H1 (cell line): Measurements from ENCODE around the gene PLCB1. TPM values are rescaled to one million over a fixed set of nuclear protein-coding genes. Genes with fewer than 3 reads are reported as not detected.

Source experiments
- CTCF ChIA-PET: fragments of 300-600 bp; sonication (Branson Sonifier 250); formaldehyde crosslinking; loops from one replicate; lab custom pipeline; 2021; ENCODE audit not compliant: partially characterized antibody; lab: Charles Lee
- POLR2A ChIA-PET: fragments of 300-600 bp; sonication (Branson Sonifier 250); formaldehyde crosslinking; loops from one replicate; lab custom pipeline; 2021; ENCODE audit warnings: inconsistent platforms; ENCODE audit not compliant: partially characterized antibody; lab: Charles Lee
- DNase-seq, 2 experiments: peaks; one replicate each; pipeline versions ENCODE4 v3.0.0 to v3.0.0-alpha.2; 2010 to 2022; ENCODE audit warnings: low spot score in 2 of 2, low read depth in 1 of 2, mixed read lengths in 1 of 2
- FAIRE-seq: peaks from 2 replicates; lab custom pipeline; 2011; peaks lifted over from hg19 to GRCh38; lab: Jason Lieb, UNC
- H2AFZ ChIP-seq: 2 replicates; pipeline ENCODE4 v1.8.1; 2012; ENCODE audit warnings: low read length, inconsistent platforms
- H2AK5ac ChIP-seq: 2 replicates; pipeline ENCODE4 v1.6.1; 2013; ENCODE audit warnings: low read depth, low read length
- H2BK120ac ChIP-seq: replicated peaks from 2 replicates; pipeline ENCODE3; 2013; ENCODE audit warnings: low read depth, low read length, inconsistent platforms
- H2BK12ac ChIP-seq: 2 replicates; pipeline ENCODE4 v1.6.1; 2013; ENCODE audit warnings: low read depth, low read length
- H2BK15ac ChIP-seq: 2 replicates; pipeline ENCODE4 v1.6.1; 2013; ENCODE audit warnings: low read length
- H2BK20ac ChIP-seq: 2 replicates; pipeline ENCODE4 v1.6.1; 2013; ENCODE audit warnings: low read length
- H2BK5ac ChIP-seq: 2 replicates; pipeline ENCODE4 v1.6.1; 2013; ENCODE audit warnings: low read depth, low read length
- H3K14ac ChIP-seq: 2 replicates; pipeline ENCODE4 v1.6.1; 2013; ENCODE audit warnings: inconsistent platforms; ENCODE audit not compliant: insufficient read length
- H3K18ac ChIP-seq: 2 replicates; pipeline ENCODE4 v1.6.1; 2013; ENCODE audit warnings: low read length; ENCODE audit errors: extremely low read depth
- H3K23ac ChIP-seq: 2 replicates; pipeline ENCODE4 v1.6.1; 2013; ENCODE audit warnings: inconsistent platforms; ENCODE audit not compliant: insufficient read length
- H3K23me2 ChIP-seq: 2 replicates; pipeline ENCODE4 v1.6.1; 2013; ENCODE audit warnings: low read depth, low read length
- H3K27ac ChIP-seq: 2 replicates; pipeline ENCODE4 v1.6.1; 2011; ENCODE audit warnings: low read depth, low read length, inconsistent platforms
- H3K27me3 ChIP-seq, 4 experiments: replicated peaks in 1 of 4; 1 replicate in 1 of 4; 2 replicates in 3 of 4; pipeline versions ENCODE4 v1.6.1 to v1.8.1; 2011 to 2013; ENCODE audit warnings: low read length in 3 of 4, mild to moderate bottlenecking in 3 of 4, inconsistent platforms in 2 of 4, mixed read lengths in 2 of 4, moderate library complexity in 1 of 4; ENCODE audit not compliant: control insufficient read depth in 3 of 4, insufficient read depth in 3 of 4; ENCODE audit errors: extremely low read depth in 1 of 4
- H3K36me3 ChIP-seq, 4 experiments: 2 replicates each; pipeline versions ENCODE4 v1.6.1 to v1.8.1; 2011 to 2013; ENCODE audit warnings: mild to moderate bottlenecking in 4 of 4, low read length in 3 of 4, moderate library complexity in 2 of 4, control low read depth in 1 of 4, inconsistent platforms in 1 of 4; ENCODE audit not compliant: insufficient read depth in 4 of 4, control insufficient read depth in 2 of 4
- H3K4ac ChIP-seq: replicated peaks from 2 replicates; pipeline ENCODE3; 2013; ENCODE audit warnings: low read length, low read depth, mixed read lengths, inconsistent platforms; ENCODE audit not compliant: insufficient read length
- H3K4me1 ChIP-seq, 4 experiments: replicated peaks in 1 of 4; 1 replicate in 1 of 4; 2 replicates in 3 of 4; pipeline versions ENCODE4 v1.6.1 to v1.8.1; 2011 to 2013; ENCODE audit warnings: low read length in 3 of 4, inconsistent platforms in 2 of 4, mixed read lengths in 1 of 4; ENCODE audit not compliant: insufficient read depth in 4 of 4, control insufficient read depth in 3 of 4
- H3K4me2 ChIP-seq, 2 experiments: 2 replicates each; pipeline versions ENCODE4 v1.6.1 to v1.8.1; 2011 to 2013; ENCODE audit warnings: low read depth in 2 of 2, low read length in 2 of 2, control low read depth in 1 of 2, inconsistent platforms in 1 of 2, mild to moderate bottlenecking in 1 of 2; ENCODE audit not compliant: insufficient read depth in 1 of 2
- H3K4me3 ChIP-seq, 4 experiments: fragments of 200-600, 300-600 bp in 1 of 4; sonication (generic), shearing (Covaris generic), sonication (Bioruptor Twin) in 1 of 4; 2 replicates each; pipeline versions ENCODE4 v1.5.1 to v1.8.1; 2011 to 2016; ENCODE audit warnings: low read length in 4 of 4, low read depth in 3 of 4, control low read depth in 2 of 4, inconsistent platforms in 2 of 4, mild to moderate bottlenecking in 2 of 4, mixed read lengths in 1 of 4, moderate library complexity in 1 of 4; ENCODE audit not compliant: insufficient read depth in 2 of 4; ENCODE audit errors: extremely low read depth in 1 of 4
- H3K56ac ChIP-seq: replicated peaks from 2 replicates; pipeline ENCODE3; 2013; ENCODE audit warnings: low read depth, mild to moderate bottlenecking, mixed read lengths, low read length, inconsistent platforms; ENCODE audit not compliant: insufficient read length
- H3K79me1 ChIP-seq: 2 replicates; pipeline ENCODE4 v1.6.1; 2013; ENCODE audit warnings: low read depth, low read length, control low read depth
- H3K79me2 ChIP-seq, 2 experiments: 2 replicates each; pipeline versions ENCODE4 v1.6.1 to v1.8.1; 2012 to 2013; ENCODE audit warnings: low read length in 2 of 2, mild to moderate bottlenecking in 2 of 2, inconsistent platforms in 1 of 2; ENCODE audit not compliant: insufficient read depth in 2 of 2, control insufficient read depth in 1 of 2
- H3K9ac ChIP-seq, 4 experiments: replicated peaks in 1 of 4; 1 replicate in 1 of 4; 2 replicates in 3 of 4; pipeline versions ENCODE4 v1.6.1 to v1.8.1; 2011 to 2013; ENCODE audit warnings: low read depth in 3 of 4, low read length in 3 of 4, control low read depth in 2 of 4, mild to moderate bottlenecking in 2 of 4, moderate library complexity in 2 of 4, inconsistent platforms in 1 of 4; ENCODE audit errors: extremely low read depth in 1 of 4
- H3K9me3 ChIP-seq, 2 experiments: 2 replicates each; pipeline versions ENCODE4 v1.6.1 to v1.8.1; 2012 to 2013; ENCODE audit warnings: mild to moderate bottlenecking in 2 of 2, moderate library complexity in 2 of 2, control low read depth in 1 of 2, inconsistent platforms in 1 of 2, low read depth in 1 of 2, low read length in 1 of 2, mixed read lengths in 1 of 2; ENCODE audit not compliant: insufficient read depth in 2 of 2
- H4K20me1 ChIP-seq, 2 experiments: replicated peaks in 1 of 2; 2 replicates each; pipeline versions ENCODE3 to v1.8.1; 2011 to 2013; ENCODE audit warnings: inconsistent platforms in 2 of 2, low read length in 2 of 2, mild to moderate bottlenecking in 1 of 2; ENCODE audit not compliant: insufficient read depth in 2 of 2, control insufficient read depth in 1 of 2
- H4K5ac ChIP-seq: 2 replicates; pipeline ENCODE4 v1.6.1; 2013; ENCODE audit warnings: low read length, low read depth, mixed read lengths, inconsistent platforms; ENCODE audit not compliant: insufficient read length
- H4K8ac ChIP-seq: 2 replicates; pipeline ENCODE4 v1.8.0; 2013; ENCODE audit warnings: mild to moderate bottlenecking, moderate library complexity, low read length, inconsistent platforms; ENCODE audit not compliant: insufficient read depth; ENCODE audit errors: extremely low read depth
- H4K91ac ChIP-seq: replicated peaks from 2 replicates; pipeline ENCODE3; 2013; ENCODE audit warnings: low read length, mixed read lengths, inconsistent platforms; ENCODE audit not compliant: insufficient read length
- EGR1 ChIP-seq: IDR thresholded peaks from 2 replicates; pipeline ENCODE4 v1.6.1; 2011; ENCODE audit warnings: low read depth, low read length, borderline replicate concordance
- JUND ChIP-seq: IDR thresholded peaks from 2 replicates; pipeline ENCODE4 v1.6.1; 2011; ENCODE audit warnings: mild to moderate bottlenecking, improper control_type of control experiment, low read length
- PHF8 ChIP-seq: fragments of 200-600 bp; sonication (generic); conservative IDR thresholded peaks from 2 replicates; pipeline ENCODE4 v1.7.1; 2012; ENCODE audit warnings: low read depth, mild to moderate bottlenecking, inconsistent platforms, low read length, moderate library complexity
- POLR2A ChIP-seq, 2 experiments: IDR thresholded peaks; 1 replicate in 1 of 2; 2 replicates in 1 of 2; pipeline ENCODE4 v1.6.1; 2011; ENCODE audit warnings: low read depth in 2 of 2, low read length in 2 of 2, mild to moderate bottlenecking in 2 of 2; ENCODE audit errors: control extremely low read depth in 1 of 2
- SAP30 ChIP-seq: fragments of 300-600 bp; sonication (generic); IDR thresholded peaks from 2 replicates; pipeline ENCODE4 v1.7.1; 2012; ENCODE audit warnings: low read length, moderate library complexity, mild to moderate bottlenecking, inconsistent platforms; ENCODE audit not compliant: insufficient read depth, insufficient replicate concordance
- SRF ChIP-seq: IDR thresholded peaks from 2 replicates; pipeline ENCODE4 v1.6.1; 2011; ENCODE audit warnings: mild to moderate bottlenecking, low read depth, low read length, moderate library complexity
- TAF7 ChIP-seq: optimal IDR thresholded peaks from 2 replicates; pipeline ENCODE3; 2011; ENCODE audit warnings: low read depth, mild to moderate bottlenecking, inconsistent platforms, low read length, moderate library complexity, borderline replicate concordance
- YY1 ChIP-seq: IDR thresholded peaks from 2 replicates; pipeline ENCODE4 v1.6.1; 2011; ENCODE audit warnings: low read depth, mild to moderate bottlenecking, low read length
- ZNF274 ChIP-seq: IDR thresholded peaks from 2 replicates; pipeline ENCODE4 v1.7.0; 2012; ENCODE audit warnings: low read length, borderline replicate concordance; ENCODE audit errors: extremely low read depth
- WGBS, 2 experiments: shearing (Covaris generic) in 1 of 2; methylation state at CpG; one replicate each; pipeline versions ENCODE4 v1.1.6 to v1.1.7; 2013 to 2015; ENCODE audit warnings: low lambda C conversion rate in 2 of 2, mixed read lengths in 2 of 2, inconsistent platforms in 1 of 2, low coverage in 1 of 2, missing lambda C conversion rate in 1 of 2; ENCODE audit not compliant: insufficient replicate concordance in 2 of 2, insufficient coverage in 1 of 2, insufficient read length in 1 of 2; ENCODE audit errors: extremely low coverage in 1 of 2, missing lambda C conversion rate in 1 of 2; 5-methylcytosine and 5-hydroxymethylcytosine counted together
- polyA plus RNA-seq, 7 experiments: library from polyadenylated mRNA; depleted of rRNA in 3 of 7; stranded (reverse) in 5 of 7; unstranded in 2 of 7; fragments of >200 nt in 5 of 7; fragments of 200-250 nt in 2 of 7; gene quantifications; 1 replicate in 5 of 7; 2 replicates in 1 of 7; 4 replicates in 1 of 7; pipeline versions ENCODE4 v1.2.1 to v1.2.3, GENCODE V29; 2011 to 2013; ENCODE audit warnings: missing spikeins in 2 of 7, mixed read lengths in 2 of 7
- total RNA-seq: library from RNA; stranded (reverse); fragmentation: NEBNext Ultra II Directional; extraction: Animal tissue kit (Norgen Biotek cat#: 25700); gene quantifications from 2 replicates; pipeline ENCODE4 v1.2.1, GENCODE V29; 2021
- TF ChIP-seq, protein P1 (sequence below): IDR thresholded peaks from 2 replicates; pipeline ENCODE4 v1.6.1; 2012; ENCODE audit warnings: low read length, inconsistent platforms
- TF ChIP-seq, protein P2 (sequence below): IDR thresholded peaks from 2 replicates; pipeline ENCODE4 v1.6.1; 2012; ENCODE audit warnings: inconsistent platforms

PLCB1 gene
- total and polyA plus RNA-seq, 2 of the 8 experiments (the other 6 are each of a cell fraction or from before 2014, with no cell fraction given): 2.6 to 9.1 TPM

GRCh38 chr20:8706961-8707700 lies 575.1 kb downstream of the PLCB1 start:
- Histone ChIP-seq H4K20me1 (no peaks in the 10 kb centered on the region), H4K5ac (no peak overlapping the region), H3K4me3 (no peak overlapping the region), H3K23ac (no peak overlapping the region), H3K9me3 (no peaks in the 10 kb centered on the region), H3K79me1 (no peaks in the 10 kb centered on the region), H3K23me2 (no peaks in the 10 kb centered on the region), H2BK20ac (no peak overlapping the region), H2AK5ac (no peak overlapping the region), H2BK5ac (no peak overlapping the region), H2BK12ac (no peak overlapping the region), H3K27ac (no peak overlapping the region), H3K4me1 (no peaks in the 10 kb centered on the region), H3K9ac (no peak overlapping the region), H3K79me2 (no peaks in the 10 kb centered on the region), H2BK120ac (no peak overlapping the region), H3K27me3 (no peaks in the 10 kb centered on the region), H3K36me3 (no peaks in the 10 kb centered on the region; a peak in 2 of 8 replicates), H3K4ac (no peak overlapping the region), H3K4me2 (no peak overlapping the region), H4K91ac (no peak overlapping the region), H4K8ac (no peak overlapping the region), H2BK15ac (no peak overlapping the region), H3K14ac (no peak overlapping the region), H2AFZ (no peak overlapping the region), H3K18ac (no peak overlapping the region), H3K56ac (no peak overlapping the region)
- ChIA-PET POLR2A (no interaction called here), CTCF (interaction anchor here (1.1 to 1.5 kb wide), 3 partner anchors 12 to 90 kb away, joined by 3 to 4 read pairs (median 4); no protein-coding TSS in a partner anchor)
- no peak for FAIRE-seq
- no peak for DNase-seq
- 86% methylated on average over 5 of the region's 5 CpGs; no CpG with 5 or more reads in 1 of the 2 experiments for WGBS, 2 experiments
- TF ChIP-seq JUND (no peak), PHF8 (no peak), ZNF274 (no peak), SRF (no peak), YY1 (no peak), EGR1 (no peak), POLR2A (IDR thresholded peaks at IDR 0.05; ENCODE audit: control extremely low read depth in 1 of 2, low read depth in 2 of 2, low read length in 2 of 2) (no peak), TAF7 (no peak), SAP30 (no peak)
- TF ChIP-seq, protein P1, sequence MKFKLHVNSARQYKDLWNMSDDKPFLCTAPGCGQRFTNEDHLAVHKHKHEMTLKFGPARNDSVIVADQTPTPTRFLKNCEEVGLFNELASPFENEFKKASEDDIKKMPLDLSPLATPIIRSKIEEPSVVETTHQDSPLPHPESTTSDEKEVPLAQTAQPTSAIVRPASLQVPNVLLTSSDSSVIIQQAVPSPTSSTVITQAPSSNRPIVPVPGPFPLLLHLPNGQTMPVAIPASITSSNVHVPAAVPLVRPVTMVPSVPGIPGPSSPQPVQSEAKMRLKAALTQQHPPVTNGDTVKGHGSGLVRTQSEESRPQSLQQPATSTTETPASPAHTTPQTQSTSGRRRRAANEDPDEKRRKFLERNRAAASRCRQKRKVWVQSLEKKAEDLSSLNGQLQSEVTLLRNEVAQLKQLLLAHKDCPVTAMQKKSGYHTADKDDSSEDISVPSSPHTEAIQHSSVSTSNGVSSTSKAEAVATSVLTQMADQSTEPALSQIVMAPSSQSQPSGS: no peak
- TF ChIP-seq, protein P2, sequence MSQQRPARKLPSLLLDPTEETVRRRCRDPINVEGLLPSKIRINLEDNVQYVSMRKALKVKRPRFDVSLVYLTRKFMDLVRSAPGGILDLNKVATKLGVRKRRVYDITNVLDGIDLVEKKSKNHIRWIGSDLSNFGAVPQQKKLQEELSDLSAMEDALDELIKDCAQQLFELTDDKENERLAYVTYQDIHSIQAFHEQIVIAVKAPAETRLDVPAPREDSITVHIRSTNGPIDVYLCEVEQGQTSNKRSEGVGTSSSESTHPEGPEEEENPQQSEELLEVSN: no peak
